PC-9 (cell line): ENCODE data around the gene FAM162A. TPM values are rescaled to one million over a fixed set of nuclear protein-coding genes. Genes with fewer than 3 reads are reported as not detected.
"Not testable (repeated sequence)": the region's sequence is repeated elsewhere in the genome, so short reads cannot be mapped to it uniquely, and the experiment has no call there.

ENCODE experiments used
- BruUV-seq: library from RNA; stranded (reverse); fragments of 400-500 nt; replicated peaks from 2 replicates; lab custom pipeline; 2021; lab: Mats Ljungman, UMichigan
- CTCF ChIA-PET: fragments of 300-600 bp; sonication (Branson Sonifier 250); formaldehyde crosslinking; loops from one replicate; lab custom pipeline; 2022; ENCODE audit warnings: antibody characterized with exemption; lab: Charles Lee
- POLR2A ChIA-PET: fragments of 300-600 bp; sonication (Branson Sonifier 250); formaldehyde crosslinking; loops from one replicate; lab custom pipeline; 2022; ENCODE audit warnings: antibody characterized with exemption; ENCODE audit not compliant: unreplicated experiment; lab: Charles Lee
- DNase-seq, 2 experiments: peaks; one replicate each; pipeline versions ENCODE4 v3.0.0 to v3.0.0-alpha.2; 2015 to 2022; ENCODE audit warnings: mixed read lengths in 1 of 2
- H2AFZ ChIP-seq: fragments of 200-600 bp; sonication (generic); 2 replicates; pipeline ENCODE4 v1.8.1; 2017; ENCODE audit warnings: antibody characterized with exemption
- H3F3A ChIP-seq: fragments of 200-600 bp; sonication (generic); 2 replicates; pipeline ENCODE4 v1.8.1; 2017; ENCODE audit warnings: antibody characterized with exemption, mild to moderate bottlenecking, low read depth; ENCODE audit not compliant: insufficient read depth
- H3K27ac ChIP-seq: fragments of 200-600 bp; sonication (generic); 2 replicates; pipeline ENCODE4 v1.6.1; 2016; ENCODE audit warnings: mixed run types
- H3K27me3 ChIP-seq: fragments of 200-600 bp; sonication (generic); 2 replicates; pipeline ENCODE4 v1.6.1; 2016; ENCODE audit warnings: low read depth, mixed run types; ENCODE audit not compliant: insufficient read depth
- H3K36me3 ChIP-seq: fragments of 200-600 bp; sonication (generic); 2 replicates; pipeline ENCODE4 v1.6.1; 2016; ENCODE audit warnings: low read depth, mixed run types
- H3K4me1 ChIP-seq: fragments of 200-600 bp; sonication (generic); replicated peaks from 2 replicates; pipeline ENCODE4 v1.6.1; 2016; ENCODE audit warnings: mixed run types; ENCODE audit not compliant: insufficient read depth
- H3K4me2 ChIP-seq: fragments of 200-600 bp; sonication (generic); 2 replicates; pipeline ENCODE4 v1.6.1; 2017; ENCODE audit warnings: mixed run types
- H3K4me3 ChIP-seq: fragments of 200-600 bp; sonication (generic); 2 replicates; pipeline ENCODE4 v1.6.1; 2016; ENCODE audit warnings: mixed run types
- H3K79me2 ChIP-seq: fragments of 200-600 bp; sonication (generic); 2 replicates; pipeline ENCODE4 v1.6.1; 2017; ENCODE audit warnings: low read depth, mixed run types
- H3K9me2 ChIP-seq: fragments of 200-600 bp; sonication (generic); 2 replicates; pipeline ENCODE4 v1.8.1; 2017; ENCODE audit warnings: mild to moderate bottlenecking; ENCODE audit not compliant: insufficient read depth
- H3K9me3 ChIP-seq: fragments of 200-600 bp; sonication (generic); 2 replicates; pipeline ENCODE4 v1.8.1; 2016; ENCODE audit warnings: low read depth; ENCODE audit not compliant: insufficient read depth
- H4K20me1 ChIP-seq: fragments of 200-600 bp; sonication (generic); 2 replicates; pipeline ENCODE4 v1.8.1; 2017; ENCODE audit not compliant: insufficient read depth
- EZH2 ChIP-seq: fragments of 200-600 bp; sonication (generic); IDR thresholded peaks from 2 replicates; pipeline ENCODE4 v1.8.0; 2017; ENCODE audit warnings: antibody characterized with exemption, low read depth
- intact Hi-C: fragments of 100-400 bp; cut with micrococcal nuclease; formaldehyde crosslinking; loops from one replicate; pipeline ENCODE4 v1.10.0; 2022; ENCODE audit not compliant: unreplicated experiment
- total RNA-seq: library from RNA; stranded (reverse); gene quantifications from 2 replicates; pipeline ENCODE4 v1.2.3, GENCODE V29; 2021
- TF ChIP-seq, protein P1 (sequence below): fragments of 200-600 bp; sonication (generic); conservative IDR thresholded peaks from 2 replicates; pipeline ENCODE4 v1.6.1; 2017; ENCODE audit warnings: mixed run types, antibody characterized with exemption, mild to moderate bottlenecking, moderate library complexity

The FAM162A gene
- total RNA-seq, 1 experiment from 2014 or later, result 36.8 TPM

DNA sequence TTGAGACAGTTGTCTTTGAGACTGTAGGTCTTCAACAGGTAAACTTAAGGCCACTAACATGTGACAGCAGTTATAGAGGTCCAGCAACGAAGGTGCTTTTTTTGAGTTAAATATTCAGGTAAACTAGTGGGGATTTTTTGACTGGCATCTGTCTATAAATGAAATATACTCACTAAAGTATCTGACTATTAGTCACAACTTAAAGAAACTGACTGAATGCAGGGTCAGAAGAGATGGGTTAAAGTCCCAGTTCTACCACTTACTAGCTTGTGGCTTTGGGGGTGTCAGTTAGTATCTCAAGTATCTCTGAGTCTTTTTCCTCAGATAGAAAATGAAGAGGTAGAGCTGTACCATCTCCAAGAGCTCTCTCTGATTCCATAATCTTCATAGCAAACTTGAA, 18.9 kb upstream of the FAM162A start:
- intact Hi-C loops, result loop anchor here (10.0 kb wide), 1 partner anchor 530 kb away; the partner anchor contains the start of genes EAF2 and IQCB1
- no peaks in the 10 kb centered on the region for H3K9me3 ChIP-seq
- peak overlapping the region; percentile 67 for H3K4me2 ChIP-seq
- no peaks in the 10 kb centered on the region for H3K9me2 ChIP-seq
- TF ChIP-seq, protein P1, sequence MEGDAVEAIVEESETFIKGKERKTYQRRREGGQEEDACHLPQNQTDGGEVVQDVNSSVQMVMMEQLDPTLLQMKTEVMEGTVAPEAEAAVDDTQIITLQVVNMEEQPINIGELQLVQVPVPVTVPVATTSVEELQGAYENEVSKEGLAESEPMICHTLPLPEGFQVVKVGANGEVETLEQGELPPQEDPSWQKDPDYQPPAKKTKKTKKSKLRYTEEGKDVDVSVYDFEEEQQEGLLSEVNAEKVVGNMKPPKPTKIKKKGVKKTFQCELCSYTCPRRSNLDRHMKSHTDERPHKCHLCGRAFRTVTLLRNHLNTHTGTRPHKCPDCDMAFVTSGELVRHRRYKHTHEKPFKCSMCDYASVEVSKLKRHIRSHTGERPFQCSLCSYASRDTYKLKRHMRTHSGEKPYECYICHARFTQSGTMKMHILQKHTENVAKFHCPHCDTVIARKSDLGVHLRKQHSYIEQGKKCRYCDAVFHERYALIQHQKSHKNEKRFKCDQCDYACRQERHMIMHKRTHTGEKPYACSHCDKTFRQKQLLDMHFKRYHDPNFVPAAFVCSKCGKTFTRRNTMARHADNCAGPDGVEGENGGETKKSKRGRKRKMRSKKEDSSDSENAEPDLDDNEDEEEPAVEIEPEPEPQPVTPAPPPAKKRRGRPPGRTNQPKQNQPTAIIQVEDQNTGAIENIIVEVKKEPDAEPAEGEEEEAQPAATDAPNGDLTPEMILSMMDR, result no peak
- TF ChIP-seq EZH2, result no peak
- H4K20me1 ChIP-seq, result no peaks in the 10 kb centered on the region
- H3K36me3 ChIP-seq, result peaks cover 46% of the 10 kb centered on the region
- H3K4me3 ChIP-seq, result peak overlapping the region; percentile 22; the same call in 1 of the 2 replicates
- H3K4me1 ChIP-seq, result peaks cover 31% of the 10 kb centered on the region
- no peak for DNase-seq
- BruUV-seq, result TSS peak; percentile 23
- no peaks in the 10 kb centered on the region for H3K27me3 ChIP-seq
- ChIA-PET CTCF (interaction anchor here (0.6 to 1.0 kb wide), 2 partner anchors 28 to 59 kb away, joined by 4 read pairs; no protein-coding TSS in a partner anchor), POLR2A (interaction anchor here (0.6 kb wide), 1 partner anchor 19 kb away, joined by 3 read pairs; the partner anchor contains the start of gene FAM162A)
- 0 out of 2 replicates have a peak, but pooled peaks cover 3% of the 10 kb centered on the region for H3K79me2 ChIP-seq
- H3K27ac ChIP-seq, result peak overlapping the region; percentile 96
- no peak overlapping the region for H2AFZ ChIP-seq
- peaks cover 46% of the 10 kb centered on the region for H3F3A ChIP-seq

DNA sequence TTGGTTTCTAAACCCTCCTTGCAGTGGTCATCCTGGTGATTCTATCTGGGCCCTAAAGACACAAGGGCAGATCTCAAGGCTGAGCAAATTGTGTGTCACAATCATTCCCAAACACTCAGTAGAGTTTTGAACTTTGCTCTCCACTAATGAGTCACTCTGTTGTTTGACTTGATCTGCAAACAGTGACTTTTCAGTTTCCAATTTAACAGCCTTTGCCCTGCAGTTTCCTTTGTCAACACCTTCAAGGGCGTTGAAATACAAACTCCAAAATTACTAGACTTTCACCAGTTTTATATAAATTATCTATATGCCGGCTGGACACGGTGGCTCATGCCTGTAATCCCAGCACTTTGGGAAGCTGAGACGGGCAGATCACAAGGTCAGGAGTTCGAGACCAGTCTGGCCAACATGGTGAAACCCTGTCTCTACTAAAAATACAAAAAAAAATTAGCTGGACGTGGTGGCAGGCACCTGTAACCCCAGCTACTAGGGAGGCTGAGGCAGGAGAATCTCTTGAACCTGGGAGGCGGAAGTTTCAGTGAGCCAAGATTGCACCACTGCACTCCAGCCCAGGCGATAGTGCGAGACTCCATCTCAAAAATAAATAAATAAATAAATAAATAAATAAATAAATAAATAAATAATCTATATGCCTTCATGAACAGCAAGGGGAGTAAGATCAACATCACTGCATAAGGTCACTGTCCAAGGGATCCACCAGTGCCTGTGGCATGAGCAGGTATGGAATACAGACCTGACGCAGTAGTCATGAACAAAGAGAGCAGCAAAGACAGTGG, 18.2 kb upstream of the FAM162A start:
- not testable (repeated sequence) for H2AFZ ChIP-seq, H3K79me2 ChIP-seq, H3K27me3 ChIP-seq, H3K9me3 ChIP-seq, H4K20me1 ChIP-seq, H3K9me2 ChIP-seq, BruUV-seq
- DNase-seq, result peak; percentile 29 to 93
- Histone ChIP-seq H3K4me1 (peaks cover 31% of the 10 kb centered on the region), H3F3A (peaks cover 46% of the 10 kb centered on the region), H3K27ac (peak overlapping the region; percentile 96), H3K4me2 (peak overlapping the region; percentile 67), H3K36me3 (peaks cover 46% of the 10 kb centered on the region), H3K4me3 (peak overlapping the region; percentile 35; the same call in 1 of the 2 replicates)
- POLR2A ChIA-PET, result interaction anchor here (0.6 kb wide), 1 partner anchor 55 kb away, joined by 9 read pairs; no protein-coding TSS in a partner anchor
- intact Hi-C loops, result loop anchor here (10.0 kb wide), 1 partner anchor 531 kb away; the partner anchor contains the start of genes EAF2 and IQCB1
- CTCF ChIA-PET, result interaction anchor here (0.6 to 1.0 kb wide), 2 partner anchors 27 to 59 kb away, joined by 4 read pairs; no protein-coding TSS in a partner anchor

DNA sequence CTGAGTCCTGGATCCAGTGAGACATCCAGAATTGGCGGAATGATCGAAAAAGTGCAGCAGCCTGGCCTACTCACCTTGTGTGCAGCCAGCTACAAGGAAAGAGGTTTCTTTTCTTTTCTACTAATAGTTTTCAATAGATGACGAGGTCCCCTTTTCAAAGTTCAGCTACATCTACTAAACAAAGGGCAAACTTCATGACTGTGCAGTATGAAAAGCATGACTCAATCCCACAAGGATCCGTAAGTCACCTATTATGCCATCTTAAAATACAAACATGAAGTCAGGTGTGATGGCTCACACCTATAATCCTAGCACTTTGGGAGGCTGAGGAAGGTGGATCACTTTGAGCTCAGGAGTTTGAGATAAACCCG, 17.6 kb upstream of the FAM162A start:
- BruUV-seq, result no TSS peak
- TF ChIP-seq, protein P1, result no peak
- no peak for TF ChIP-seq EZH2
- Histone ChIP-seq H3K9me3 (no peaks in the 10 kb centered on the region), H3K27me3 (no peaks in the 10 kb centered on the region), H4K20me1 (no peaks in the 10 kb centered on the region), H3K9me2 (no peaks in the 10 kb centered on the region), H3K36me3 (peaks cover 46% of the 10 kb centered on the region), H3K79me2 (0 out of 2 replicates have a peak, but pooled peaks cover 3% of the 10 kb centered on the region), H3K27ac (peak overlapping the region; percentile 96), H2AFZ (no peak overlapping the region), H3K4me2 (peak overlapping the region; percentile 10; the same call in 1 of the 2 replicates), H3K4me1 (peaks cover 31% of the 10 kb centered on the region), H3K4me3 (no peak overlapping the region), H3F3A (peaks cover 46% of the 10 kb centered on the region)
- intact Hi-C loops, result loop anchor here (10.0 kb wide), 1 partner anchor 532 kb away; the partner anchor contains the start of genes EAF2 and IQCB1
- DNase-seq, result peak; percentile 13 to 70
- POLR2A ChIA-PET, result interaction anchor here (0.6 kb wide), 1 partner anchor 54 kb away, joined by 9 read pairs; no protein-coding TSS in a partner anchor
- CTCF ChIA-PET, result no interaction called here
